ENCODE measurements around the gene KMT5B. TPM values are rescaled to one million over a fixed set of nuclear protein-coding genes. Genes with fewer than 3 reads are reported as not detected.
A peak's percentile ranks its signal among the peaks of the same experiment; 100 is the strongest.

KMT5B gene
- total RNA-seq, 5 donors from 2014 or later (not counting 1 experiment from before 2014, with no cell fraction given) = 35.1 to 56.6 (median 48.5) TPM

GRCh38 chr11:68214173-68215086 lies 1.3 kb upstream of the KMT5B start:
- Histone ChIP-seq H3K27ac (ENCODE audit: low read length) (peak overlapping the region; percentile 61), H3K36me3 (ENCODE audit: control insufficient read depth in 2 of 2, extremely low read depth in 1 of 2, insufficient read depth in 1 of 2, low read length in 1 of 2) (no peaks in the 10 kb centered on the region), H3K4me1 (ENCODE audit: control insufficient read depth in 1 of 2, extremely low read depth in 1 of 2, insufficient read depth in 2 of 2, low read length in 2 of 2) (peaks cover 18 to 32% of the 10 kb centered on the region in 2 experiments), H3K4me3 (ENCODE audit: control insufficient read depth in 1 of 2, extremely low read depth in 1 of 2, low read length in 1 of 2) (peak overlapping the region; percentile 75 to 85), H3K9me3 (no peaks in the 10 kb centered on the region), H3K27me3 (replicated peaks in 1 of 2; ENCODE audit: control insufficient read depth in 2 of 2, extremely low read depth in 1 of 2, insufficient read depth in 2 of 2, low read length in 1 of 2) (peaks cover 0 to 25% of the 10 kb centered on the region in 2 experiments)
- DNase-seq = peak in 2 of 35 experiments; percentile 6 to 11
- ChIA-PET POLR2A (no interaction called here), CTCF (interaction anchor here in 1 of 2 donors (1.0 kb wide), 1 partner anchor 25 kb away, joined by 3 read pairs; no protein-coding TSS in a partner anchor)
- H3K9me3 Mint-ChIP-seq = no peaks in the 10 kb centered on the region
- peak overlapping the region; percentile 72 to 88 (median 81) for H3K4me3 Mint-ChIP-seq
- H3K36me3 Mint-ChIP-seq = no peaks in the 10 kb centered on the region
- peaks cover 3 to 8% of the 10 kb centered on the region in 2 donors for H3K27me3 Mint-ChIP-seq
- peak overlapping the region; percentile 0 to 57 for H3K27ac Mint-ChIP-seq
- H3K4me1 Mint-ChIP-seq = peaks cover 40 to 44% (median 40%) of the 10 kb centered on the region in 3 donors
- WGBS (ENCODE audit: insufficient coverage) = 13% methylated on average over 55 of the region's 58 CpGs
- peak; percentile 9 to 22 (median 16) for ATAC-seq (replicated peaks in 1 of 4)

DNA sequence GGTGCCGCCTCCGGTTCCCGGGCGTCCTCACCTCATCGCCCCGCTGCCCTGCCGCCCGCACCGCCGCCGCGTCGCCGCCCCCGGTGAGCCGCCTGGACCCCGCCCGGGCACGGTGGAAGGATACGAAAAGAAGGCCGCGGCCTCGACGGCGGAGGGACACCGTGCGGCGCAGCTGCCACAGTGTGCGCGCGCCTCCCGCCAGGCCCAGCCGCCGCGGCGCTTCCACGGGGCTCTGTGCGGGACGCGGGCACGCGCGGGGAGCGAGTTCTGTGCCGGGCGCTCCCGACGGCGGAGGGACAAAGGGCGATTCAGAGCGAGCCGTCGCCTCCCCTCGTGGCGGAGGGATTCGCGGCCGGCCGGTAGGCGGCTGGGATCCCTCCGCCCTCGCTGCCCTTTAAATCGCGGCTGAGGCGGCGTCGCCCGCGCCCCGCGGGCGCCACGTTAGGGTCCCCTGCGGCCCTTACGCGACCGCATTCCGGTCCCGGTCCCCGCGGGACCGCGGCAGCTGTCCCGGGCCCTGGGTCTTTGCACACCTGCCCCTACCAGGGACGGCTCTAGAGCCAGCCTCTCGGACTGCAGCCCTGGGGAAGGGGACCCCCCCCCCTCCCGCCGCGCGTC lies 568 bp upstream of the KMT5B start:
- DNase-seq (peak; percentile 50 to 91 (median 74)), ATAC-seq (replicated peaks in 1 of 4) (peak; percentile 44 to 59 (median 54))
- WGBS (ENCODE audit: insufficient coverage) = under 1% methylated on average over 84 of the region's 90 CpGs
- no peaks in the 10 kb centered on the region for H3K9me3 Mint-ChIP-seq
- Histone ChIP-seq H3K4me1 (ENCODE audit: control insufficient read depth in 1 of 2, extremely low read depth in 1 of 2, insufficient read depth in 2 of 2, low read length in 2 of 2) (peaks cover 23 to 40% of the 10 kb centered on the region in 2 experiments), H3K4me3 (ENCODE audit: control insufficient read depth in 1 of 2, extremely low read depth in 1 of 2, low read length in 1 of 2) (peak overlapping the region; percentile 75 to 85), H3K27ac (ENCODE audit: low read length) (peak overlapping the region; percentile 61), H3K36me3 (ENCODE audit: control insufficient read depth in 2 of 2, extremely low read depth in 1 of 2, insufficient read depth in 1 of 2, low read length in 1 of 2) (no peaks in the 10 kb centered on the region), H3K9me3 (no peaks in the 10 kb centered on the region), H3K27me3 (replicated peaks in 1 of 2; ENCODE audit: control insufficient read depth in 2 of 2, extremely low read depth in 1 of 2, insufficient read depth in 2 of 2, low read length in 1 of 2) (peaks cover 0 to 25% of the 10 kb centered on the region in 2 experiments)
- peaks cover 3 to 8% of the 10 kb centered on the region in 2 donors for H3K27me3 Mint-ChIP-seq
- CTCF ChIA-PET = no interaction called here
- peaks cover 46 to 52% (median 48%) of the 10 kb centered on the region in 3 donors for H3K4me1 Mint-ChIP-seq
- H3K4me3 Mint-ChIP-seq = peak overlapping the region; percentile 72 to 88 (median 81)
- POLR2A ChIA-PET = no interaction called here
- H3K36me3 Mint-ChIP-seq = no peaks in the 10 kb centered on the region
- H3K27ac Mint-ChIP-seq = no peak overlapping the region

DNA sequence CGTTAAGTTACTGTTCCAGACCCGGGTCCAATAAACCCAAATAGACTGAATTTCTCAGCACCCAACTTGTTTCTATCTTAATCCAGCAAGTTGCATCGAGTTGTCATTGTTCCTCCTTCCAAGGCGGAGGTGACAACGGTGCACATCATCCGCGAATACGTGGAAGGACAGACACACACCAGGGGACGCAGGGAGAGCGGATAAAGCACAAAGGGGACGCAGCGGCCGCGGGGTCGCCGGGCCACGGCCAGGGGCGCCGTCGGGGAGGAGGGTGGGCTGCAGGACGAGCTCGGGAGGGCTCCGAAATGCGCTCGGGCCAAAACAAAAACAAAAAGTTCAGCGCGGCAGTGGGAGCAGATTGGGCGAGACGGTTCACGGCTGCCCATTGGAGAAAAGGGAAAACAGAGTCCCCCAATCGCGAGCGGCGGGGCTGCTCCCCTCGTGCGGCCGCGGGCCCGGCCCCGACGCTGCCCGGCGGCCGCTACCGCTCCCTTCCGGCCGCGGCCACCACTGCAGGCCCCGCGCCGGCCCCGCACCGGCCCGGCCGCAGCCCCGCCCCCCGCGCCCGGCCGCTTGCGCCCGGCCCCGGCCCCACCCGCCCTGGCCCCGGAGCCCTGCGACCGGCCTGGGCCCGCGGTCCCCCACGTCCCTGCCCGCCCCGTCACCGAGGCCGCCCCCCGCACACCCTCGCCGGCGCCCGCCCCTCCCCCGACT lies 518 bp downstream of the KMT5B start:
- CTCF ChIA-PET = no interaction called here
- WGBS (ENCODE audit: insufficient coverage) = under 1% methylated on average over 71 of the region's 80 CpGs
- H3K4me3 ChIP-seq (ENCODE audit: control insufficient read depth in 1 of 2, extremely low read depth in 1 of 2, low read length in 1 of 2) = peak overlapping the region; percentile 75 to 85
- H3K4me1 ChIP-seq (ENCODE audit: control insufficient read depth in 1 of 2, extremely low read depth in 1 of 2, insufficient read depth in 2 of 2, low read length in 2 of 2) = peaks cover 23 to 43% of the 10 kb centered on the region in 2 experiments
- POLR2A ChIA-PET = interaction anchor here in 1 of 2 donors (0.5 kb wide), 1 partner anchor 964 kb away, joined by 3 read pairs; no protein-coding TSS in a partner anchor
- ATAC-seq (replicated peaks in 1 of 4) (peak; percentile 18 to 54 (median 43)), DNase-seq (peak in 33 of 35 experiments; percentile 10 to 76 (median 44))
- no peaks in the 10 kb centered on the region for H3K36me3 ChIP-seq (ENCODE audit: control insufficient read depth in 2 of 2, extremely low read depth in 1 of 2, insufficient read depth in 1 of 2, low read length in 1 of 2)
- peak overlapping the region; percentile 6 for H3K27ac ChIP-seq (ENCODE audit: low read length)
- no peaks in the 10 kb centered on the region for H3K9me3 Mint-ChIP-seq
- peak overlapping the region; percentile 92 to 93 for H3K27ac Mint-ChIP-seq
- peaks cover 0 to 19% of the 10 kb centered on the region in 2 experiments for H3K27me3 ChIP-seq (replicated peaks in 1 of 2; ENCODE audit: control insufficient read depth in 2 of 2, extremely low read depth in 1 of 2, insufficient read depth in 2 of 2, low read length in 1 of 2)
- H3K9me3 ChIP-seq = no peaks in the 10 kb centered on the region
- H3K4me3 Mint-ChIP-seq = peak overlapping the region; percentile 88 to 93 (median 88)
- peaks cover 50 to 59% (median 54%) of the 10 kb centered on the region in 3 donors for H3K4me1 Mint-ChIP-seq
- peaks cover 3 to 8% of the 10 kb centered on the region in 2 donors for H3K27me3 Mint-ChIP-seq
- H3K36me3 Mint-ChIP-seq = no peaks in the 10 kb centered on the region

- H3K27ac Mint-ChIP-seq = peak overlapping the region; percentile 85 to 87
- H3K27me3 Mint-ChIP-seq = peaks cover 3 to 8% of the 10 kb centered on the region in 2 donors
- Histone ChIP-seq H3K36me3 (ENCODE audit: control insufficient read depth in 2 of 2, extremely low read depth in 1 of 2, insufficient read depth in 1 of 2, low read length in 1 of 2) (no peaks in the 10 kb centered on the region), H3K4me1 (ENCODE audit: control insufficient read depth in 1 of 2, extremely low read depth in 1 of 2, insufficient read depth in 2 of 2, low read length in 2 of 2) (peaks cover 23 to 45% of the 10 kb centered on the region in 2 experiments), H3K27me3 (replicated peaks in 1 of 2; ENCODE audit: control insufficient read depth in 2 of 2, extremely low read depth in 1 of 2, insufficient read depth in 2 of 2, low read length in 1 of 2) (peaks cover 0 to 19% of the 10 kb centered on the region in 2 experiments), H3K27ac (ENCODE audit: low read length) (no peak overlapping the region), H3K4me3 (ENCODE audit: control insufficient read depth in 1 of 2, extremely low read depth in 1 of 2, low read length in 1 of 2) (peak overlapping the region in 1 of 2 donors; percentile 75), H3K9me3 (no peaks in the 10 kb centered on the region)
- CTCF ChIA-PET = no interaction called here
- DNase-seq (peak in 1 of 35 experiments; percentile 18), ATAC-seq (replicated peaks in 1 of 4) (no peak)
- WGBS (ENCODE audit: insufficient coverage) = 50% methylated on average over 6 of the region's 14 CpGs
- no peaks in the 10 kb centered on the region for H3K36me3 Mint-ChIP-seq
- POLR2A ChIA-PET = interaction anchor here in 1 of 2 donors (0.5 kb wide), 1 partner anchor 209 kb away, joined by 3 read pairs; no protein-coding TSS in a partner anchor
- no peaks in the 10 kb centered on the region for H3K9me3 Mint-ChIP-seq
- H3K4me3 Mint-ChIP-seq = peak overlapping the region; percentile 88 to 93 (median 88)
- H3K4me1 Mint-ChIP-seq = peaks cover 59 to 67% (median 61%) of the 10 kb centered on the region in 3 donors
Observed at GRCh38 chr11:68211546-68211945, 1.6 kb downstream of the KMT5B start.

DNA sequence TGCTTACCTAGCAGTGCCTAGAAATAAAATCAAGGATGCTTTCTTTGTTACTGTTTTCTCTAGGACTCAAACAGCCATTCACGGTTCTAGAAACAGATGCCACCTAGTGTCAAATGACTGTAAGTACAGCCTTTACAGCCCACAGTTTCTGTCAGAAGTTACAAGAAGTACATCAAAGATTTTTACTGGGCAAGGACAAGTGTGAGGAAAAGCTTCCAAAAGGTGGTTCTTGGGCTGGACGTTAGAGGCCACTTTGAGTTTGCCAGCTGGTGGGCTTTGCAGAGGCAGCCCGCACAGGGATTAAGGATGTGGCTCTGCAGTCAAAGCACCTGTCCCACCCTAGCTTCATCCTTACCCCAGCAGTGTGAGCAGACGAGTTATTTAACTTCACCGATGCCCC lies 6.9 kb downstream of the KMT5B start:
- POLR2A ChIA-PET = no interaction called here
- DNase-seq (peak in 6 of 35 experiments; percentile 1 to 72 (median 19)), ATAC-seq (replicated peaks in 1 of 4) (peak; percentile 38 to 74 (median 61))
- H3K27me3 ChIP-seq (replicated peaks in 1 of 2; ENCODE audit: control insufficient read depth in 2 of 2, extremely low read depth in 1 of 2, insufficient read depth in 2 of 2, low read length in 1 of 2) = no peaks in the 10 kb centered on the region
- Mint-ChIP-seq H3K9me3 (no peaks in the 10 kb centered on the region), H3K36me3 (no peaks in the 10 kb centered on the region), H3K4me3 (peak overlapping the region in 1 of 3 donors; percentile 20), H3K4me1 (peaks cover 79 to 81% (median 79%) of the 10 kb centered on the region in 3 donors), H3K27me3 (no peaks in the 10 kb centered on the region), H3K27ac (peak overlapping the region in 1 of 2 donors; percentile 49)
- WGBS (ENCODE audit: insufficient coverage) = 32% methylated on average over 4 of the region's 5 CpGs
- H3K9me3 ChIP-seq = no peaks in the 10 kb centered on the region
- H3K4me1 ChIP-seq (ENCODE audit: control insufficient read depth in 1 of 2, extremely low read depth in 1 of 2, insufficient read depth in 2 of 2, low read length in 2 of 2) = peaks cover 13 to 49% of the 10 kb centered on the region in 2 experiments
- no peak overlapping the region for H3K4me3 ChIP-seq (ENCODE audit: control insufficient read depth in 1 of 2, extremely low read depth in 1 of 2, low read length in 1 of 2)
- no peak overlapping the region for H3K27ac ChIP-seq (ENCODE audit: low read length)
- no peaks in the 10 kb centered on the region for H3K36me3 ChIP-seq (ENCODE audit: control insufficient read depth in 2 of 2, extremely low read depth in 1 of 2, insufficient read depth in 1 of 2, low read length in 1 of 2)
- CTCF ChIA-PET = interaction anchor here in 1 of 2 donors (0.7 kb wide), 1 partner anchor 141 kb away, joined by 3 read pairs; no protein-coding TSS in a partner anchor

Measured in T-cell (primary cell).